Smooth muscle cell (in vitro differentiated cells): ENCODE results near the gene TBC1D22A. TPM values are rescaled to one million over a fixed set of nuclear protein-coding genes. Genes with fewer than 3 reads are reported as not detected.

Experiments
- DNase-seq: peaks from one replicate; lab custom pipeline; 2025; ENCODE audit not compliant: unreplicated experiment; lab: John Stamatoyannopoulos, UW
- H2AFZ ChIP-seq: fragments of 200-600 bp; sonication (generic); 2 replicates; pipeline ENCODE4 v1.6.0; 2016; ENCODE audit warnings: antibody characterized with exemption, low read depth, mild to moderate bottlenecking
- H3F3A ChIP-seq: fragments of 200-600 bp; sonication (generic); 2 replicates; pipeline ENCODE4 v1.6.0; 2017; ENCODE audit warnings: antibody characterized with exemption, low read depth
- H3K27ac ChIP-seq: fragments of 200-600 bp; sonication (generic); 2 replicates; pipeline ENCODE4 v1.5.1; 2016; ENCODE audit warnings: low read depth, mild to moderate bottlenecking
- H3K27me3 ChIP-seq: fragments of 200-600 bp; sonication (generic); 2 replicates; pipeline ENCODE4 v1.6.1; 2016; ENCODE audit warnings: low read depth, mild to moderate bottlenecking
- H3K36me3 ChIP-seq: fragments of 200-600 bp; sonication (generic); 2 replicates; pipeline ENCODE4 v1.5.1; 2016; ENCODE audit warnings: low read depth
- H3K4me1 ChIP-seq: fragments of 200-600 bp; sonication (generic); 2 replicates; pipeline ENCODE4 v1.5.1; 2016; ENCODE audit warnings: low read depth
- H3K4me2 ChIP-seq: fragments of 200-600 bp; sonication (generic); 2 replicates; pipeline ENCODE4 v1.6.0; 2016; ENCODE audit warnings: mild to moderate bottlenecking
- H3K4me3 ChIP-seq: fragments of 200-600 bp; sonication (generic); 2 replicates; pipeline ENCODE4 v1.5.1; 2016; ENCODE audit warnings: mild to moderate bottlenecking
- H3K79me2 ChIP-seq: fragments of 200-600 bp; sonication (generic); 2 replicates; pipeline ENCODE4 v1.6.0; 2016; ENCODE audit warnings: low read depth, mild to moderate bottlenecking
- H3K9ac ChIP-seq: fragments of 200-600 bp; sonication (generic); 2 replicates; pipeline ENCODE4 v1.6.0; 2016; ENCODE audit warnings: low read depth
- H3K9me3 ChIP-seq: fragments of 200-600 bp; sonication (generic); replicated peaks from 2 replicates; pipeline ENCODE4 v1.5.1; 2016; ENCODE audit warnings: low read depth
- H4K20me1 ChIP-seq: fragments of 200-600 bp; sonication (generic); 2 replicates; pipeline ENCODE4 v1.6.0; 2016; ENCODE audit warnings: low read depth
- WGBS: methylation state at CpG from one replicate; pipeline ENCODE4 v1.1.7; 2016; ENCODE audit warnings: low lambda C conversion rate; 5-methylcytosine and 5-hydroxymethylcytosine counted together
- polyA plus RNA-seq: library from polyadenylated mRNA; unstranded; fragments of >200 nt; fragmentation: Nextera tagmentation; extraction: Ambion mirVana; gene quantifications from 2 replicates; pipeline ENCODE4 v1.2.1, GENCODE V29; 2016
- total RNA-seq: library from RNA; depleted of rRNA; stranded (reverse); fragments of >200 nt; gene quantifications from 2 replicates; pipeline ENCODE4 v1.2.3, GENCODE V29; 2014
- TF ChIP-seq, protein P1 (sequence below): fragments of 200-600 bp; sonication (generic); IDR thresholded peaks from 2 replicates; pipeline ENCODE4 v1.5.1; 2017; ENCODE audit warnings: borderline replicate concordance, mild to moderate bottlenecking, antibody characterized with exemption; ENCODE audit not compliant: insufficient read depth, poor library complexity, severe bottlenecking

TBC1D22A gene
- total and polyA plus RNA-seq, 2 experiments from 2014 or later: 12.5 to 14.4 TPM

DNA sequence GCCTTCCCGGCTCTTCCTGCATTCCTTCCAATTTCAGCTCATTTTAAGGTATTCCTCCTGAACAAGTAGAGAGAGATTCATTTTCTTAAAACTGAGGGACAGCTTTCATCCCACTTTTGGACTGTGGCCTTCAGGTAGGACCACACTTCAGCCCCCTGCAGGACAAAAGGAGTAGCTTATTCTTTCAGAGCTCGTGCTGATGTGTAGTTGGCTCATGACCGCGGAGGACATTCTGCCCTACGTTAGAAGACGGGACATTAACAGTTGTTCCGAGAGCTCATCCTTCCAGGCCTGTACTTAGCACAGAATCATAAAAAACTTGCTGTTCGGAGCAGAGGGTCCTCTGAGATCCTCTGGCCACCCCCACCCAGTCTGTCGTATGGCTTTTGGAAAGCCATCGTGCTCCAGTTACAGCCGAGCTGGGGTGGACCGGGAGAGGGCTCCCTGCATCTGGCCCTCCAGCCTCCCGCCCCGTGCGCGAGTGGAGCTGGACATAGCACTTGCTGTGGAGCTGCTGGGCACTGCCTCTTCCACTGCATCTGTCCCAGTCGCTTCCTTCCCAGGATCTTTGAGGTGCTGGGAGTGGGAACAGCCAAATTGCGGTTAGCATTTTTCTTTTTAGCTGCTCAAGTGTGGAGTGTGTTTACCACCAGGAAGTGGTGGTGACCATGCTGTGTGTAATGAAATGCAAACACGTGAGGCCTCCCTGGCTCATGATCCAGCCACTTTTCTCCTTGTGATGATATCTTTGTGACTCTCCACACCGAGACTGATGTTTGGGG lies 250.3 kb downstream of the TBC1D22A start:
- H4K20me1 ChIP-seq: peaks cover 69% of the 10 kb centered on the region
- TF ChIP-seq, protein P1, sequence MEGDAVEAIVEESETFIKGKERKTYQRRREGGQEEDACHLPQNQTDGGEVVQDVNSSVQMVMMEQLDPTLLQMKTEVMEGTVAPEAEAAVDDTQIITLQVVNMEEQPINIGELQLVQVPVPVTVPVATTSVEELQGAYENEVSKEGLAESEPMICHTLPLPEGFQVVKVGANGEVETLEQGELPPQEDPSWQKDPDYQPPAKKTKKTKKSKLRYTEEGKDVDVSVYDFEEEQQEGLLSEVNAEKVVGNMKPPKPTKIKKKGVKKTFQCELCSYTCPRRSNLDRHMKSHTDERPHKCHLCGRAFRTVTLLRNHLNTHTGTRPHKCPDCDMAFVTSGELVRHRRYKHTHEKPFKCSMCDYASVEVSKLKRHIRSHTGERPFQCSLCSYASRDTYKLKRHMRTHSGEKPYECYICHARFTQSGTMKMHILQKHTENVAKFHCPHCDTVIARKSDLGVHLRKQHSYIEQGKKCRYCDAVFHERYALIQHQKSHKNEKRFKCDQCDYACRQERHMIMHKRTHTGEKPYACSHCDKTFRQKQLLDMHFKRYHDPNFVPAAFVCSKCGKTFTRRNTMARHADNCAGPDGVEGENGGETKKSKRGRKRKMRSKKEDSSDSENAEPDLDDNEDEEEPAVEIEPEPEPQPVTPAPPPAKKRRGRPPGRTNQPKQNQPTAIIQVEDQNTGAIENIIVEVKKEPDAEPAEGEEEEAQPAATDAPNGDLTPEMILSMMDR: peak; percentile 9
- no peak overlapping the region for H3K9ac ChIP-seq
- no peaks in the 10 kb centered on the region for H3K27me3 ChIP-seq
- no peak overlapping the region for H3K4me3 ChIP-seq
- H3F3A ChIP-seq: no peaks in the 10 kb centered on the region
- no peaks in the 10 kb centered on the region for H3K9me3 ChIP-seq
- no peaks in the 10 kb centered on the region for H3K4me1 ChIP-seq
- H3K4me2 ChIP-seq: no peak overlapping the region
- no peak overlapping the region for H3K27ac ChIP-seq
- DNase-seq: no peak
- no peaks in the 10 kb centered on the region for H3K36me3 ChIP-seq
- H2AFZ ChIP-seq: no peak overlapping the region
- no peaks in the 10 kb centered on the region for H3K79me2 ChIP-seq
- 91% methylated on average over 20 of the region's 20 CpGs for WGBS

DNA sequence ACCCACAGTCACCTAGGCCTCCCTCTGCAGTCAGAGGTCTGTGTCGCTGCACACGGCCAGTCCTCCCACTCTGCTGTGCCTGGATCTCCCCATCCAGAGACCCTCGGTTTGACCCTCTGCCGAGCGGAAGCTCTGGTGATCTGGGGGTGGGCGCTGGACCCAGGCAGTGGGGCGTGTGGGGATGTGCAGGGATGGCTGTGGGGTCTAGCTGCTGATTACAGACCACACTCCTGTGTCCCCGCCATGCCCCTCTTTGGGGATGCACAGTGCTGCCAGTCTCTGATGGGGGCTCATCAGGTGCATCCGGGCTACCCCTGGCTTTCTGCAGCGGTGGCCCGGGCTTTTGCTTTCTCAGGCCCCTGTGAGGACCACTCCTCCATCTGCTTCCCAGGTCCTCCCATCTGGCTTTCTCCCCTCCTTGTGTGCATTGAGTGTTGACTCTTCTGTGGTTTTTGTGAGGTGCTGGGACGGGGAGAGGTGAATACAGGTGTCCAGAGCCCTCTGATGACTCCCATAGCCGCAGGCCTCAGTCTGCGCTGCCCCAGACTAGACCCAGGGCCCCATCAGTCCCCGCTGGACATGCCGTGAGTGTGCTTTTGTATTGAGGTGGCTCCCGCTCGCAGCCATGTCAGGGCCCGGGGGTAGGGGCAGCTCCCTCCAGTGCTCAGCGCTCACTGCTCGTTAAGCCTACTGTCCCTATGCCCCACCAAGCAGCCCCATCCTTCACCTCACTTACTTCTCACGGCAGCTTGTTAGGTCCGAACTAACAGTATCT lies 251.6 kb downstream of the TBC1D22A start:
- H2AFZ ChIP-seq: no peak overlapping the region
- H3K9ac ChIP-seq: no peak overlapping the region
- no peaks in the 10 kb centered on the region for H3K9me3 ChIP-seq
- no peaks in the 10 kb centered on the region for H3K79me2 ChIP-seq
- TF ChIP-seq, protein P1: no peak
- H3K4me2 ChIP-seq: no peak overlapping the region
- no peaks in the 10 kb centered on the region for H3K4me1 ChIP-seq
- DNase-seq: no peak
- H4K20me1 ChIP-seq: peaks cover 64% of the 10 kb centered on the region
- H3K27ac ChIP-seq: no peak overlapping the region
- no peak overlapping the region for H3K4me3 ChIP-seq
- H3K36me3 ChIP-seq: no peaks in the 10 kb centered on the region
- no peaks in the 10 kb centered on the region for H3K27me3 ChIP-seq
- 93% methylated on average over 23 of the region's 23 CpGs for WGBS
- no peaks in the 10 kb centered on the region for H3F3A ChIP-seq

DNA sequence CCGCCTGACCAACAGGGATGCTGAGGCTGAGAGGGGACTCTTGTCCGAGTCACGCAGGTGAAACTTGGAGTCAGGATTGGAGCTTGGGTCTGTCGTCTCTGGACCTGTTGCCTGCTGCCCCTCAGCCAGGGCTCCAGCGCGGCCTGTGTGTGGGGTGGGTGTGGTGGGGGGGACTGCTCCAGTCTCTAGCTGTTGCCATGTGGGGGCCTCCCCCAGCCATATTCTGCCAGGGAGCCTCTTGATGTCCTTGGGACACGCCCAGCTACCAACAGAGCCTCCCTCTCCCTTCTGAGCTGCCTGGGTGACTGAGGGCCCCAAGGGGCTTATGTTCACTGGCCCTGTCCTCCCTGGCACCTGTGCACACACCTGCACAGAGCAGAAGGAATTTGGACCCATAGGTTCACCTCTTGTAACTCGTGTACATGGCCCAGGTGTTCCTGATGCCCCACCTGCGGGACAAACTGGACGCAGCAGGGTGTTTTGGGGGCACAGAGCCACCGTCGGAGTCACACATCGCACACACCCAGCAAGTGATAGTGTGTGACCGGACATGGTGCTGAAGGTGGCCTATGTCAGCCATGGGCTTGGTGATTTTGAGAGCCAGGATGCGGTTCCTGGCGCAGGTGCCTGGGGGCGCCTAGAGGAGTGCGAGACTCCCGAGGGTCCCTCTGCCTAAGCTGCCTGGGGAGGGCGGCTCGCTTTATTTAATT lies 252.3 kb downstream of the TBC1D22A start:
- TF ChIP-seq, protein P1: no peak
- Histone ChIP-seq H4K20me1 (peaks cover 67% of the 10 kb centered on the region), H3K9me3 (no peaks in the 10 kb centered on the region), H3K36me3 (no peaks in the 10 kb centered on the region), H3K27ac (no peak overlapping the region), H3F3A (no peaks in the 10 kb centered on the region), H3K9ac (no peak overlapping the region), H3K4me1 (no peaks in the 10 kb centered on the region), H3K79me2 (no peaks in the 10 kb centered on the region), H3K4me2 (no peak overlapping the region), H3K4me3 (no peak overlapping the region), H2AFZ (no peak overlapping the region), H3K27me3 (no peaks in the 10 kb centered on the region)
- no peak for DNase-seq
- WGBS: 98% methylated on average over 21 of the region's 21 CpGs
